H9 (cell line): ENCODE results near the gene TNFRSF19. TPM values are rescaled to one million over a fixed set of nuclear protein-coding genes. Genes with fewer than 3 reads are reported as not detected.

ENCODE experiments used
- DNase-seq: peaks from one replicate; pipeline ENCODE4 v3.0.0-alpha.2; 2017
- H2AFZ ChIP-seq: one replicate; pipeline ENCODE4 v1.6.1; 2013; ENCODE audit warnings: mild to moderate bottlenecking, low read length, control low read depth, moderate library complexity
- H2AK5ac ChIP-seq: 2 replicates; pipeline ENCODE4 v1.6.1; 2013; ENCODE audit warnings: low read length, control low read depth, mixed read lengths; ENCODE audit not compliant: insufficient read length
- H2BK120ac ChIP-seq: one replicate; pipeline ENCODE4 v1.6.1; 2013; ENCODE audit warnings: low read depth, mild to moderate bottlenecking, low read length, control low read depth, inconsistent platforms; ENCODE audit not compliant: poor library complexity, severe bottlenecking
- H2BK12ac ChIP-seq: 2 replicates; pipeline ENCODE4 v1.6.1; 2013; ENCODE audit warnings: low read length, control low read depth, mixed read lengths, low read depth; ENCODE audit not compliant: insufficient read length
- H2BK15ac ChIP-seq: 2 replicates; pipeline ENCODE4 v1.6.1; 2013; ENCODE audit warnings: low read depth, low read length, control low read depth
- H2BK20ac ChIP-seq: one replicate; pipeline ENCODE4 v1.6.1; 2013; ENCODE audit warnings: low read depth, mild to moderate bottlenecking, low read length, control low read depth, inconsistent platforms; ENCODE audit not compliant: poor library complexity, severe bottlenecking
- H2BK5ac ChIP-seq: 2 replicates; pipeline ENCODE4 v1.6.1; 2013; ENCODE audit warnings: low read length, control low read depth, mixed read lengths; ENCODE audit not compliant: insufficient read length
- H3K14ac ChIP-seq: 2 replicates; pipeline ENCODE4 v1.6.1; 2013; ENCODE audit warnings: low read length, control low read depth; ENCODE audit not compliant: insufficient read depth
- H3K18ac ChIP-seq: 2 replicates; pipeline ENCODE4 v1.6.1; 2013; ENCODE audit warnings: low read depth, mild to moderate bottlenecking, mixed read lengths, low read length, control low read depth; ENCODE audit not compliant: insufficient read length
- H3K23ac ChIP-seq: 2 replicates; pipeline ENCODE4 v1.6.1; 2013; ENCODE audit warnings: low read length, control low read depth, mixed read lengths, low read depth; ENCODE audit not compliant: insufficient read length
- H3K23me2 ChIP-seq: 2 replicates; pipeline ENCODE4 v1.6.1; 2013; ENCODE audit warnings: low read depth, mild to moderate bottlenecking, mixed read lengths, low read length, control low read depth; ENCODE audit not compliant: insufficient read length, poor library complexity, severe bottlenecking
- H3K27ac ChIP-seq: 2 replicates; pipeline ENCODE4 v1.5.1; 2013; ENCODE audit warnings: low read length, control low read depth, mixed read lengths, low read depth; ENCODE audit not compliant: insufficient read length
- H3K27me3 ChIP-seq: 2 replicates; pipeline ENCODE4 v1.6.1; 2013; ENCODE audit warnings: low read length, control low read depth, inconsistent platforms; ENCODE audit not compliant: insufficient read depth
- H3K4ac ChIP-seq: 2 replicates; pipeline ENCODE4 v1.6.1; 2013; ENCODE audit warnings: low read depth, mild to moderate bottlenecking, control low read depth, inconsistent platforms, low read length, moderate library complexity
- H3K4me1 ChIP-seq: 2 replicates; pipeline ENCODE4 v1.6.1; 2013; ENCODE audit warnings: low read length, control low read depth, inconsistent platforms; ENCODE audit not compliant: insufficient read depth
- H3K4me2 ChIP-seq: 2 replicates; pipeline ENCODE4 v1.6.1; 2013; ENCODE audit warnings: low read length, control low read depth, mixed read lengths; ENCODE audit not compliant: insufficient read length, insufficient read depth
- H3K56ac ChIP-seq: 2 replicates; pipeline ENCODE4 v1.6.1; 2013; ENCODE audit warnings: low read depth, mild to moderate bottlenecking, mixed read lengths, low read length, control low read depth; ENCODE audit not compliant: insufficient read length
- H3K79me1 ChIP-seq: 2 replicates; pipeline ENCODE4 v1.6.1; 2013; ENCODE audit warnings: low read depth, mild to moderate bottlenecking, moderate library complexity, low read length, control low read depth, inconsistent platforms; ENCODE audit not compliant: insufficient read depth, poor library complexity, severe bottlenecking
- H3K79me2 ChIP-seq: 2 replicates; pipeline ENCODE4 v1.6.1; 2013; ENCODE audit warnings: low read length, control low read depth, inconsistent platforms; ENCODE audit not compliant: insufficient read depth
- H3K9ac ChIP-seq: 2 replicates; pipeline ENCODE4 v1.6.1; 2013; ENCODE audit warnings: low read length, control low read depth, mixed read lengths; ENCODE audit not compliant: insufficient read length; ENCODE audit errors: extremely low read depth
- H3K9me3 ChIP-seq: one replicate; pipeline ENCODE4 v1.6.1; 2013; ENCODE audit warnings: low read depth, low read length, inconsistent platforms; ENCODE audit not compliant: control insufficient read depth
- H3T11ph ChIP-seq: one replicate; pipeline ENCODE4 v1.6.1; 2013; ENCODE audit warnings: mild to moderate bottlenecking, low read length, control low read depth, inconsistent platforms
- H4K20me1 ChIP-seq: one replicate; pipeline ENCODE4 v1.6.1; 2013; ENCODE audit not compliant: control insufficient read depth, insufficient read length, insufficient read depth
- H4K5ac ChIP-seq: 2 replicates; pipeline ENCODE4 v1.6.1; 2013; ENCODE audit warnings: low read depth, mild to moderate bottlenecking, mixed read lengths, low read length, control low read depth; ENCODE audit not compliant: insufficient read length
- H4K8ac ChIP-seq: replicated peaks from 2 replicates; pipeline ENCODE4 v1.6.1; 2013; ENCODE audit warnings: low read length, control low read depth, mixed read lengths, low read depth; ENCODE audit not compliant: insufficient read length
- H4K91ac ChIP-seq: 2 replicates; pipeline ENCODE4 v1.6.1; 2013; ENCODE audit warnings: low read depth, mild to moderate bottlenecking, moderate library complexity, mixed read lengths, low read length, control low read depth; ENCODE audit not compliant: insufficient read length
- H3K27ac Mint-ChIP-seq, 3 experiments: 2 replicates in 2 of 3; 3 replicates in 1 of 3; pipeline ENCODE4 v1.8.0; 2020 to 2021; ENCODE audit warnings: mixed read lengths in 3 of 3, mild to moderate bottlenecking in 1 of 3, moderate library complexity in 1 of 3
- H3K27me3 Mint-ChIP-seq: 2 replicates; pipeline ENCODE4 v1.8.0; 2021; ENCODE audit warnings: low read depth, mild to moderate bottlenecking, moderate library complexity, mixed read lengths
- H3K36me3 Mint-ChIP-seq, 3 experiments: 2 replicates in 2 of 3; 3 replicates in 1 of 3; pipeline ENCODE4 v1.8.0; 2020 to 2021; ENCODE audit warnings: low read depth in 3 of 3, mixed read lengths in 3 of 3; ENCODE audit not compliant: insufficient read depth in 1 of 3
- H3K4me1 Mint-ChIP-seq, 2 experiments: 2 replicates each; pipeline ENCODE4 v1.8.0; 2020; ENCODE audit warnings: mixed read lengths in 2 of 2
- H3K4me3 Mint-ChIP-seq, 2 experiments: 2 replicates in 1 of 2; 3 replicates in 1 of 2; pipeline ENCODE4 v1.8.0; 2020 to 2021; ENCODE audit warnings: mild to moderate bottlenecking in 2 of 2, mixed read lengths in 2 of 2, moderate library complexity in 1 of 2
- H3K9me3 Mint-ChIP-seq, 2 experiments: 2 replicates in 1 of 2; 3 replicates in 1 of 2; pipeline ENCODE4 v1.8.0; 2020; ENCODE audit warnings: mild to moderate bottlenecking in 2 of 2, mixed read lengths in 2 of 2, moderate library complexity in 1 of 2
- CTCF ChIP-seq: fragments of 200-600 bp; sonication (generic); conservative IDR thresholded peaks from 3 replicates; pipeline ENCODE4 v1.8.0; 2021; ENCODE audit warnings: antibody characterized with exemption, mild to moderate bottlenecking
- WGBS: extraction: QIAGEN DNeasy Blood & Tissue Kit; methylation state at CpG from one replicate; pipeline ENCODE4 v1.1.7; 2013; ENCODE audit warnings: missing lambda C conversion rate, low lambda C conversion rate, mixed read lengths; ENCODE audit not compliant: insufficient read length; ENCODE audit errors: extremely low coverage; 5-methylcytosine and 5-hydroxymethylcytosine counted together
- total RNA-seq: library from RNA; stranded (reverse); gene quantifications from 2 replicates; pipeline ENCODE4 v1.2.1, GENCODE V29; 2021

Gene TNFRSF19
- total RNA-seq, 1 experiment from 2014 or later, result 2.7 TPM

- no peak overlapping the region for H3K27ac Mint-ChIP-seq
- Histone ChIP-seq H3K79me1 (no peaks in the 10 kb centered on the region), H3K9me3 (no peaks in the 10 kb centered on the region), H3K27ac (no peak overlapping the region), H4K20me1 (no peaks in the 10 kb centered on the region), H3K18ac (no peak overlapping the region), H3K14ac (no peak overlapping the region), H3K4me1 (peaks cover 9% of the 10 kb centered on the region; the same call in 1 of the 2 replicates), H4K8ac (no peak overlapping the region), H2BK20ac (no peak overlapping the region), H3K79me2 (no peaks in the 10 kb centered on the region), H4K91ac (no peak overlapping the region), H2BK15ac (no peak overlapping the region), H2AK5ac (no peak overlapping the region), H3K4ac (no peak overlapping the region), H2BK12ac (no peak overlapping the region), H3K4me2 (no peak overlapping the region), H3K23ac (no peak overlapping the region), H2AFZ (no peak overlapping the region), H2BK5ac (no peak overlapping the region), H3T11ph (no peak overlapping the region), H3K27me3 (no peaks in the 10 kb centered on the region), H3K56ac (no peak overlapping the region), H4K5ac (no peak overlapping the region), H3K23me2 (no peaks in the 10 kb centered on the region), H2BK120ac (no peak overlapping the region), H3K9ac (no peak overlapping the region)
- no peak overlapping the region for H3K4me3 Mint-ChIP-seq
- H3K9me3 Mint-ChIP-seq, result no peaks in the 10 kb centered on the region; a peak in 1 of 5 replicates
- no peaks in the 10 kb centered on the region for H3K36me3 Mint-ChIP-seq
- peaks cover 31 to 44% of the 10 kb centered on the region in 2 experiments for H3K4me1 Mint-ChIP-seq
- no peaks in the 10 kb centered on the region for H3K27me3 Mint-ChIP-seq
- no peak for DNase-seq
- WGBS, result no CpG with 5 or more reads among the region's 3 CpGs
- TF ChIP-seq CTCF, result no peak
Measured at GRCh38 chr13:23655321-23655720, 85.1 kb downstream of the TNFRSF19 start.
